ENCODE results near the gene CAMK1G. TPM values are rescaled to one million over a fixed set of nuclear protein-coding genes. Genes with fewer than 3 reads are reported as not detected.

The CAMK1G gene
- total RNA-seq, 1 donor from 2014 or later = not detected

GRCh38 chr1:209633335-209633997, 50.0 kb downstream of the CAMK1G start:
- intact Hi-C loops (cut with micrococcal nuclease) = no loop called here

GRCh38 chr1:209634005-209634737, 50.7 kb downstream of the CAMK1G start:
- intact Hi-C loops (cut with micrococcal nuclease) = no loop called here

- intact Hi-C loops (cut with micrococcal nuclease) = no loop called here
Observed at GRCh38 chr1:209635850-209636249, 52.3 kb downstream of the CAMK1G start.

GRCh38 chr1:209641832-209642172, 58.3 kb downstream of the CAMK1G start:
- intact Hi-C loops (cut with micrococcal nuclease) = no loop called here

- intact Hi-C loops (cut with micrococcal nuclease) = no loop called here
Observed at GRCh38 chr1:209642816-209643215, 59.3 kb downstream of the CAMK1G start.

- intact Hi-C loops (cut with micrococcal nuclease) = no loop called here
Observed at GRCh38 chr1:209643285-209644020, 59.9 kb downstream of the CAMK1G start.

- intact Hi-C loops (cut with micrococcal nuclease) = loop anchor here (1.0 kb wide), 2 partner anchors 47 to 101 kb away; no protein-coding TSS in a partner anchor
Observed at GRCh38 chr1:209645574-209646452, 62.3 kb downstream of the CAMK1G start.

- intact Hi-C loops (cut with micrococcal nuclease) = loop anchor here (1.0 kb wide), 2 partner anchors 47 to 101 kb away; no protein-coding TSS in a partner anchor
Observed at GRCh38 chr1:209646558-209646957, 63.0 kb downstream of the CAMK1G start.

GRCh38 chr1:209647156-209647555, 63.6 kb downstream of the CAMK1G start:
- intact Hi-C loops (cut with micrococcal nuclease) = no loop called here

GRCh38 chr1:209648346-209648745, 64.8 kb downstream of the CAMK1G start:
- intact Hi-C loops (cut with micrococcal nuclease) = no loop called here

GRCh38 chr1:209648931-209649776, 65.6 kb downstream of the CAMK1G start:
- intact Hi-C loops (cut with micrococcal nuclease) = no loop called here

- intact Hi-C loops (cut with micrococcal nuclease) = loop anchor here (2.0 kb wide), 2 partner anchors 22 to 96 kb away; no protein-coding TSS in a partner anchor
Observed at GRCh38 chr1:209650454-209650853, 66.9 kb downstream of the CAMK1G start.

- intact Hi-C loops (cut with micrococcal nuclease) = loop anchor here (1.0 to 2.0 kb wide), 5 partner anchors 22 to 96 kb away; no protein-coding TSS in a partner anchor
Observed at GRCh38 chr1:209651138-209651587, 67.6 kb downstream of the CAMK1G start.

- intact Hi-C loops (cut with micrococcal nuclease) = no loop called here
Observed at GRCh38 chr1:209652121-209652735, 68.7 kb downstream of the CAMK1G start, which contains the start of gene LAMB3. Gene LAMB3, minus strand, starts transcription at chr1:209652425. Its CDS starts 1,481 bp downstream, at chr1:209650944.

GRCh38 chr1:209652873-209653401, 69.4 kb downstream of the CAMK1G start:
- intact Hi-C loops (cut with micrococcal nuclease) = no loop called here

- intact Hi-C loops (cut with micrococcal nuclease) = no loop called here
Observed at GRCh38 chr1:209653915-209654351, 70.4 kb downstream of the CAMK1G start.

GRCh38 chr1:209655411-209656231, 72.1 kb downstream of the CAMK1G start:
- intact Hi-C loops (cut with micrococcal nuclease) = no loop called here

All from T-helper 1 cell treated with Interleukin-12 subunit alpha and Interleukin-12 subunit beta and Interleukin-4 antibody, amounts not matched to agents 30 ng/mL and 1 ng/mL, for 36 hours (primary cell).